HG03558 (cell line): ENCODE data around the gene RBM47.
"Not testable (repeated sequence)": the region's sequence is repeated elsewhere in the genome, so short reads cannot be mapped to it uniquely, and the experiment has no call there.

ENCODE experiments used
- ATAC-seq: cut with Tn5 transposase; IDR thresholded peaks from one replicate; pipeline ENCODE4 v1.9.1; 2021; ENCODE audit warnings: moderate number of reproducible peaks; ENCODE audit not compliant: unreplicated experiment; ENCODE audit errors: extremely low read depth

RBM47 gene

GRCh38 chr4:40395908-40396793, 233.5 kb downstream of the RBM47 start:
- no peak for ATAC-seq

- ATAC-seq = no peak
These were observed 234.3 kb downstream of the RBM47 start for GRCh38 chr4:40395166-40395900.

DNA sequence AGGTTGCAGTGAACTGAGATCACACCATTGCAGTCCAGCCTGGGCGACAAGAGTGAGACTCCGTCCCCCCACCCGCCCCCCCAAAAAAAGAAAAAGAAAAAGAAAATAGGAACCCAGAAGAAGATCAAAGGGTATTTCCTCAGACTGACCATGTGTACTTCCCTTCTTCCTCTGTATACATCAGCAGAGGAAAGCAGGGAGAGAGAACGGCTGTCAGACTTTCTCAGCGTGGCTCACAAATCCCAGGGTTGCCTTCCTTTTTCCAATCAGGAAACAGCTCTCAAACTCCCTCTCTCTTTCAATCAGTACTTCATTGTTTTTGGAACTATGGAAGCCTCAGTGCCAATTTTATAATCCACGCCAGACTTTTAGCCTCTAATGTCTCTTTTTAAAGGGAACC, 235.4 kb downstream of the RBM47 start:
- no peak for ATAC-seq

- not testable (repeated sequence) for ATAC-seq
These were observed 237.4 kb downstream of the RBM47 start for GRCh38 chr4:40392241-40392640.

DNA sequence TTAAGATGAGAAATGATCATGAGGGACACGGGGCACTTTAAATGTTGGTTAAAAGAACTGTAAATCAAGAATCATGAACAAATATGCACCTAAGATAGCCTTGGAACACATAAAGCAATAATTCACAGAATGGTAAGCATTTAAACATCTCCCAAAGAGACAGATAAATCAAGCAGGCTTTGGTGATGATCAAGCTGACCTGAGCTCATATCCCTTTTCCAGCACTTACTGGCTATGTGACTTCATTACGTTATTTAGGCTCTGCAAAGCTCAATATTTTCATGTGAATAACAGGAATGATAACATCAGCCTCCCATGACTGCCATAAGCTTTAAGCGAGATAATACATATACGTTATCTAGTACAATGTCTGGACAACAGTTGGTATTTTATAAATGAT, 239.7 kb downstream of the RBM47 start:
- no peak for ATAC-seq

- ATAC-seq = no peak
These were observed 241.4 kb downstream of the RBM47 start for GRCh38 chr4:40388239-40388638.

- ATAC-seq = no peak
These were observed 249.0 kb downstream of the RBM47 start for GRCh38 chr4:40380647-40381046.

- no peak for ATAC-seq
These were observed 250.4 kb downstream of the RBM47 start for GRCh38 chr4:40379248-40379647.

DNA sequence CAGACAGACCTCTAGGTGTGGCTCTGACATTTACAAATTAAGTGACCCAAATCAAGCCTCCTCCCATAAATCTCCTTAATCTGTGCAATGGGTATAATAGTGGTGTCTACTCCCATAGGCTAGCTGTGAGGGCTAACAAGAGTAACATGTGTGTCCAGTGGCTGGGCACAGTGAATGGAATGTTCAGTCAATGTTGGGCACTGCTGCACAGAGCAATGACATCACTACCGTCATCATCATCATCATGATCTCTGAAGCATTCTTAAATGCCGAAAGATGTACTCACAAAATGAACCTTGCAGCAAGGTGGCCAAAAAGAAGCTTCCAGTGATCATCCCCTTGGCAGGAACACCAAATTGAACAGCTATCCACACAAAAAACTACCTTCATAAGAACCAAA, 251.0 kb downstream of the RBM47 start:
- no peak for ATAC-seq

DNA sequence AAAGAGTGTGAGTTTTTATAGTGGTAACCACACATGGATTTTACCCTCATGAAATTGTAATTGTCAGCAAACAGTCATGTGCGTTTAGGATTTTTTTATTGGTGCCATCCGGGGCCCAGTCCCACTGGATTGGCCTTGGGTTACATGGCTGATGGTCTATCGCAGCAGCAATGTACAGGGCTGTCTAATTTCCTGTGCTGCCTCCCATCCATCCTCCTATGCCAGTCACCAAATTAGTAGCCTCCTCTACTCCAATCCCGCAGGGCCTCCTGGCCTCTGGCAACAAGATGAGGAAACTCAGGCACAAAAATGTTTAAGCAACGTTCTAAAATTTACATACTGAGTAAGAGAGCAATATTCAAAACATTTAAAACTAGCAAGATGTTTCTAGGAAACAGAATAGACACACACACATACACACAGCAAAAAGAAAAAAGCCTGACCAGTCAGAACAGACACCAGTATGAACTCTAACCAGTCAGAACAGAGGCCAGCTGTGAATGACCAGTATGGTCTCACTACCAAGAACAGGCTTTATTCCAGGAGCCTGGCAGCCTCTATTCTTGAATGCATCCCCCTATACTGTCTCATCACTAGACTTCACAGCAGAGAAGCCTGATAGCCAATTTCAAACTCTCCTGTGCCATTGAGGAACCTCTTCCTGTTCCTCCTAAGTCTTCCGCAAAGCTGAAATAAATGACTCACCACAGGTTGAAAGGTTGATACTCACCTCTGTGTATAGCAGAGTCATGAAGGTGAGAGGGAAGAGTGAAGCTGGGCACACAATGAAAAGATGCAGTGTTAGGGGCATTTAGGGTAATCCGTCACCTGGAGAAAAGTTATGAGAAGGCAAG, 251.9 kb downstream of the RBM47 start:
- no peak for ATAC-seq

DNA sequence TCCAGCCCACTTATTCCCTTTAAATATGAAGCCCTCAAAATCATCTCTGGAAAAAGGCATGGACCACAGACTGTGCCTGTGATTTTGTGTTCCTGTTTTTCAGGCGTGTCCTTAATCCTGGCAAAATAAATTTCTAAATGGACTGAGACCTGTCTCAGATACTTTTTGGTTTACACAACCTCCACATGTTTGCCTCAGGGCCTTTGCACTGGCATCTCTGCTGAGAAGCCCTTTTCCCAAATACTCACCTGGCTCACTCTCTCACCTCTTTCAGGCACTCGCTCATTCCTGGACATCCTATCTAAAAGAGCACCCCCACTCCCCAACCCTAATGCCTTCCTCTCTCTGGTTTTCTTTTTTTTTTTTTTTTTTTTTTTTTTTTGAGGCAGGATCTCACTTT, 254.0 kb downstream of the RBM47 start:
- no peak for ATAC-seq

- no peak for ATAC-seq
These were observed 254.6 kb downstream of the RBM47 start for GRCh38 chr4:40375095-40375494.

DNA sequence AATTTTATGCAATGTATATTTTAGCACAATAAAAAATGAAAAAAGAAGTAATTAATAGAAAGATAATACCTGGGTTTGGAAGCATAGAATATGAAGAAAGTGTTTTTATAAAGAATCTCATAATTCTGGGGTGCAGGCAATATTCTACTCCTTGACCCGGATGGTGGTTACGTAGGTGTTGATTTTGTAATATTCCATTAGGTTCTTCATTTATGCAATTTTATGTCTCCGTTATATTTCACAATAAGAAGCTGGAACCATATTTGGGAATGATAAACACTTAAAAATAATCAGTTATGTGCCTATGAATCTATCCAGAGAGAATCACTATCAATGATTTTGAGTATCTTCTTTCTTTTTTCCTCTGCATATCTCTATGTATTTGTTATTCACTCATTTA, 256.0 kb downstream of the RBM47 start:
- no peak for ATAC-seq
